ENCODE data around the gene WFIKKN1. TPM values are rescaled to one million over a fixed set of nuclear protein-coding genes. Genes with fewer than 3 reads are reported as not detected.

Gene WFIKKN1
- polyA plus RNA-seq, 1 experiment: not detected

GRCh38 chr16:658679-659571 lies 28.1 kb downstream of the WFIKKN1 start:
- POLR2A ChIA-PET: interaction anchor here (0.6 kb wide), 1 partner anchor 11 kb away, joined by 14 read pairs; no protein-coding TSS in a partner anchor
- Histone ChIP-seq H3K27ac (ENCODE audit: low read depth, low read length) (no peak overlapping the region), H3K9me3 (ENCODE audit: control insufficient read depth, insufficient read depth, low read length) (no peaks in the 10 kb centered on the region; the same call in 1 of the 2 replicates), H3K4me3 (ENCODE audit: low read depth, low read length) (no peak overlapping the region), H3K27me3 (ENCODE audit: control insufficient read depth, insufficient read depth, low read length) (no peaks in the 10 kb centered on the region)
- CTCF ChIA-PET: no interaction called here
- no peak for DNase-seq (ENCODE audit: low read depth, low spot score)
- no peak for TF ChIP-seq CTCF (IDR thresholded peaks at IDR 0.05; ENCODE audit: low read depth, low read length)

DNA sequence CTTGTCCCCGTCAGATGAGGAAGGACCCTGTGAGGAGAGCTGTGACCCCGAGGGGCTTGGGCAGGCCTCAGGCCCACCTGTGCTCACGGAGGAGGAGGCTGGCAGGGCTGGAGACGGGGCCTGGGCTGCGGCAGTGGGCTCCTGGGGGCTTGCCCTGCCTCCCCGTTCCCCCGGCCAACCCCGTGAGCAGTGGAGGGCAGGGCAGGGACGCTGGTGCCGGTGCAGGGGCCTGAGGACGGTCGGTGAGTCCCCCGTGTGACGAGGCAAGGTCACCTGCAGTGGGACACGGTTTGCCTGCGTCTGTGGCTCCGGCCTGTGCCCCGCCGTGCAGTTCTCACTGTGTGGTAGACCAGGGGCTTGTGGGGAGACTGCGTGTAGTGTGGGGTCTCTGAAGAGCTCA lies 28.8 kb downstream of the WFIKKN1 start:
- ChIA-PET CTCF (no interaction called here), POLR2A (no interaction called here)
- H3K27ac ChIP-seq (ENCODE audit: low read depth, low read length): no peak overlapping the region

DNA sequence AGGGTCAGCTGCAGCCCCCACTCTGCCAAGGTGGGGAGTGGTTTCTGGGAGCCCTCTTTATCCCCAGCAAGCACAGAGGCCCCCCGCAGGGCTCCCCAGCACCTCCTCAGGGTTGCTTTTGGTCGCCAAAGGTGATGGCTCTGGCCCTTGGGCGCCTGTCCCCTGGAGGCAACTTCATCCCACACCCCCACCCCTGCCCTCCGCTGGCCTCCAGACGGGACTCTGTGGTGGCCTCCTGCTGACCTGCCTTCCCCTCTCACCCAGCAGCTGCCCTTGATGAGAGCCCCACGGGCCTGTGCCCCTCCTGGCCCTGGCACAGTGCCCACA lies 29.3 kb downstream of the WFIKKN1 start:
- CTCF ChIA-PET: no interaction called here
- no peak for TF ChIP-seq CTCF (IDR thresholded peaks at IDR 0.05; ENCODE audit: low read depth, low read length)
- no peaks in the 10 kb centered on the region; the same call in 1 of the 2 replicates for H3K9me3 ChIP-seq (ENCODE audit: control insufficient read depth, insufficient read depth, low read length)
- H3K27ac ChIP-seq (ENCODE audit: low read depth, low read length): no peak overlapping the region
- no peak for DNase-seq (ENCODE audit: low read depth, low spot score)
- POLR2A ChIA-PET: no interaction called here
- H3K27me3 ChIP-seq (ENCODE audit: control insufficient read depth, insufficient read depth, low read length): no peaks in the 10 kb centered on the region
- H3K4me3 ChIP-seq (ENCODE audit: low read depth, low read length): no peak overlapping the region

More for the DNA sequence above, 28.8 kb downstream of the WFIKKN1 start:
- no peak for TF ChIP-seq CTCF (IDR thresholded peaks at IDR 0.05; ENCODE audit: low read depth, low read length)
- Histone ChIP-seq H3K9me3 (ENCODE audit: control insufficient read depth, insufficient read depth, low read length) (no peaks in the 10 kb centered on the region; the same call in 1 of the 2 replicates), H3K4me3 (ENCODE audit: low read depth, low read length) (no peak overlapping the region), H3K27me3 (ENCODE audit: control insufficient read depth, insufficient read depth, low read length) (no peaks in the 10 kb centered on the region)
- DNase-seq (ENCODE audit: low read depth, low spot score): no peak

- H3K27me3 ChIP-seq (ENCODE audit: control insufficient read depth, insufficient read depth, low read length): no peaks in the 10 kb centered on the region
- POLR2A ChIA-PET: interaction anchor here (0.7 kb wide), 1 partner anchor 73 kb away, joined by 3 read pairs; no protein-coding TSS in a partner anchor
- TF ChIP-seq CTCF (IDR thresholded peaks at IDR 0.05; ENCODE audit: low read depth, low read length): peak; percentile 50
- H3K4me3 ChIP-seq (ENCODE audit: low read depth, low read length): no peak overlapping the region
- CTCF ChIA-PET: interaction anchor here (1.0 kb wide), 1 partner anchor 16 kb away, joined by 3 read pairs; no protein-coding TSS in a partner anchor
- H3K9me3 ChIP-seq (ENCODE audit: control insufficient read depth, insufficient read depth, low read length): no peaks in the 10 kb centered on the region; the same call in 1 of the 2 replicates
- H3K27ac ChIP-seq (ENCODE audit: low read depth, low read length): peak overlapping the region; percentile 39
- peak; percentile 55 for DNase-seq (ENCODE audit: low read depth, low spot score)
Observed at GRCh38 chr16:660459-661183, 29.8 kb downstream of the WFIKKN1 start.
